Progenitor cell of endocrine pancreas (in vitro differentiated cells): Measurements from ENCODE around the gene CEP128. TPM values are rescaled to one million over a fixed set of nuclear protein-coding genes. Genes with fewer than 3 reads are reported as not detected.

Experiments used
- DNase-seq: peaks from one replicate; pipeline ENCODE4 v3.0.0; 2021; ENCODE audit warnings: low spot score; ENCODE audit not compliant: unreplicated experiment
- H3K27ac Mint-ChIP-seq: 2 replicates; pipeline ENCODE4 v1.8.0; 2021; ENCODE audit warnings: mild to moderate bottlenecking, moderate library complexity, mixed read lengths
- H3K27me3 Mint-ChIP-seq: 2 replicates; pipeline ENCODE4 v1.8.0; 2021; ENCODE audit warnings: mixed read lengths
- H3K36me3 Mint-ChIP-seq: 2 replicates; pipeline ENCODE4 v1.8.0; 2022; ENCODE audit warnings: mixed read lengths; ENCODE audit not compliant: insufficient read depth
- H3K4me1 Mint-ChIP-seq: 2 replicates; pipeline ENCODE4 v1.8.0; 2021; ENCODE audit warnings: low read depth, mixed read lengths
- H3K4me3 Mint-ChIP-seq: 2 replicates; pipeline ENCODE4 v1.8.0; 2021; ENCODE audit warnings: low read depth, mild to moderate bottlenecking, moderate library complexity, mixed read lengths
- H3K9me3 Mint-ChIP-seq: 2 replicates; pipeline ENCODE4 v1.8.0; 2021; ENCODE audit warnings: low read depth, mixed read lengths
- CTCF ChIP-seq: fragments of 200-600 bp; sonication (generic); IDR thresholded peaks from one replicate; pipeline ENCODE4 v1.5.0; 2021; ENCODE audit warnings: antibody characterized with exemption, mild to moderate bottlenecking; ENCODE audit not compliant: unreplicated experiment
- total RNA-seq: library from RNA; stranded (reverse); gene quantifications from 2 replicates; pipeline ENCODE4 v1.2.1, GENCODE V29; 2021

The CEP128 gene
- total RNA-seq, 1 donor from 2014 or later = 15.9 TPM

DNA sequence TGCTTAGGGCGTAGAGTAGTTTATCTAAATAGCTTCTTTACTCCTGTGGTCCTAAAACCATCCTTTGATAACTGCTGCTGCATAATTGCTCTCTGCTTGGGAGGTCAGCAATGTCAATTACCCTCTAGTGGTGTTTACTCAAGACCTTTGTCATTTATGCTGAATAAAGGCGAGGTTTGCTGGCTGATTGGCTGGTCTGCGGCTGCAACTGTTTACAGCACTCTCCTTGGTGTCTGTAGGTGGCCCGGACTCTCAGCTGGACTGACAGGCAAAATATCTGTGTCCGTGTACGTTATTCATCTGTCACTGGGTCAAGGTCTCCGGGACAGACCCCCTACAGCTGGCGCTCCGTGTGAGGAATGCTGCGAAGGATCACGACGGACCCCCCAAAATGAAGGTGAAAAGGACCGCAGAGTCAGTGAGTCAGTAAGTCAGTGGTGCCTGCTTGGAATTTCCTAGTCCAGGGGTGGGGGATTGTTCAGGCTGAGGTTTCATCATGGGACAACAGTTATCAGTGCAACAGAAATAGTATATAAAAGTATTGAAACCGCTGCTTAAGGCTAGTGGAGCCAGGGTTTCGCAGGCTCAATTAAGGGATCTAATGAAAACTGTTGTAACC is 476.9 kb downstream of the CEP128 start:
- DNase-seq = no peak
- H3K36me3 Mint-ChIP-seq = peaks cover 7% of the 10 kb centered on the region
- no peak overlapping the region for H3K4me3 Mint-ChIP-seq
- no peak for TF ChIP-seq CTCF
- H3K4me1 Mint-ChIP-seq = peaks cover 12% of the 10 kb centered on the region
- no peak overlapping the region for H3K27ac Mint-ChIP-seq
- peaks cover 75% of the 10 kb centered on the region for H3K27me3 Mint-ChIP-seq
- H3K9me3 Mint-ChIP-seq = peaks cover 22% of the 10 kb centered on the region

- peaks cover 11% of the 10 kb centered on the region for H3K4me1 Mint-ChIP-seq
- H3K9me3 Mint-ChIP-seq = peaks cover 15% of the 10 kb centered on the region
- H3K36me3 Mint-ChIP-seq = peaks cover under 1% of the 10 kb centered on the region
- H3K4me3 Mint-ChIP-seq = no peak overlapping the region
- H3K27me3 Mint-ChIP-seq = peaks cover 51% of the 10 kb centered on the region
- no peak overlapping the region for H3K27ac Mint-ChIP-seq
- no peak for DNase-seq
- no peak for TF ChIP-seq CTCF
These were observed 485.3 kb downstream of the CEP128 start for GRCh38 chr14:80456209-80456608.

DNA sequence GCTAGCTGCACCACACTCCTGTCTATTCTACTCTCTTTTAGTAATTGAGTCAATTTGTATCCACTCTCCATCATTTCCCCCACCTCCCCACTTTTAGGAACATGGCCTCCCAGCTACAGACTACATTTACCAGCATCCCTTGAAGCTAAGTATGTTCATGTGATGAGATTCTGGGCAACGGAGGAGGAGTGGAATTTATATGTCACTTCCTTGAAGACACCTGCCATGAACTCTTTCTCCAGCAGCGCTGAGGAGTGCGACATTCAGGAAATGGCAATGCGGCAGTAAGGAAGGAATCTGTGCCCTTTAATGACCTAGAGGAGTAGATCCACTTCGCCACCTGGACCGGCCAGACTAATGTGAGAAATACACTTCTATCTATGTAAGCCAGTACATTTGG is 486.5 kb downstream of the CEP128 start:
- Mint-ChIP-seq H3K9me3 (peaks cover 20% of the 10 kb centered on the region), H3K36me3 (peaks cover 3% of the 10 kb centered on the region), H3K27me3 (peaks cover 45% of the 10 kb centered on the region), H3K4me3 (no peak overlapping the region), H3K4me1 (peaks cover 11% of the 10 kb centered on the region), H3K27ac (no peak overlapping the region)
- no peak for DNase-seq
- TF ChIP-seq CTCF = no peak

DNA sequence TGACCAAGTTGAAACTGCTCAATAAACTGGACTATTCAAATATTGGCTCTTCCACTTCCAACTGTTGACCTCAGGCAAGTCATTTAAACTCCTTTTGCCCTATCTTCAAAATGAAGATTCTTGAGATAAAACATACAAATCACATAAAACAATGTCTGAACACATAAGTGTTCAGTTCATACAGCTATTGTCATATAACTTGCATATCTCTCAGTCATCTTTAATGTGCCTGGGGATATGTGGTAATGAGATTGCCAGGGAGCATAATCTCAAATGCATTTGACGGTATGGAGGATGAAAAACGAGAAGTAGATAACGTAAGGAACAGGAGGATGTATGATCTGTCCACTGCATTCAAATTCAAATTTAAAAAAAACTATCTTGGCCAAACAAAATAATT is 493.3 kb downstream of the CEP128 start:
- TF ChIP-seq CTCF = no peak
- Mint-ChIP-seq H3K4me1 (no peaks in the 10 kb centered on the region), H3K4me3 (no peak overlapping the region), H3K27ac (no peak overlapping the region), H3K36me3 (peaks cover 4% of the 10 kb centered on the region), H3K9me3 (peaks cover 22% of the 10 kb centered on the region), H3K27me3 (peaks cover 19% of the 10 kb centered on the region)
- no peak for DNase-seq

DNA sequence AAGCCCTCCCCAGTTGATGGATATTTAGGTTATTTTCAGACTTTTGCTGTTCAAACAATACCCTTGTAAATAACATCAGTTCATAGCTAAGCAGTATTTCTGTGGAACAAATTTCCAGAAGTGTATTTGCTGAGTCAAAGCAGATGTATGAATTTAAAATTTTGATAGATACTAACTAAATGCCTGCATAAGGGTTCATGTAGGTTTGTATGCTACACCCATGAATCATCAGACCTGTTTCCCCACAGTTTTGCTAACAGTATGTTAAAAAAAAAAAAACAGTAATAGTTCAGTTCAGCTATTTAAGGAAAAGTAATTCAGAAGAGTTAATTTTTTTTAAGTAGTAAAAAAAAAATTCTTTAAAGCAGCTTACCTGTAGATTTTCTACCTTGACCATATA is 494.1 kb downstream of the CEP128 start:
- no peak for TF ChIP-seq CTCF
- Mint-ChIP-seq H3K9me3 (peaks cover 18% of the 10 kb centered on the region), H3K27me3 (peaks cover 20% of the 10 kb centered on the region), H3K36me3 (peaks cover 4% of the 10 kb centered on the region), H3K4me1 (no peaks in the 10 kb centered on the region), H3K27ac (no peak overlapping the region), H3K4me3 (no peak overlapping the region)
- no peak for DNase-seq

Other genes starting within 250 kb of the CEP128 start
- 0.24 TPM in 1 of 2 replicates, not detected in the other for gene TSHR, start 13.9 kb upstream of the CEP128 start, total RNA-seq